GM19035 (cell line): ENCODE data around the gene SDK2.

ENCODE experiments used
- ATAC-seq: cut with Tn5 transposase; IDR thresholded peaks from one replicate; pipeline ENCODE4 v1.9.1; 2021; ENCODE audit not compliant: unreplicated experiment

SDK2 gene

GRCh38 chr17:73544333-73544732 lies 99.9 kb downstream of the SDK2 start:
- no peak for ATAC-seq

DNA sequence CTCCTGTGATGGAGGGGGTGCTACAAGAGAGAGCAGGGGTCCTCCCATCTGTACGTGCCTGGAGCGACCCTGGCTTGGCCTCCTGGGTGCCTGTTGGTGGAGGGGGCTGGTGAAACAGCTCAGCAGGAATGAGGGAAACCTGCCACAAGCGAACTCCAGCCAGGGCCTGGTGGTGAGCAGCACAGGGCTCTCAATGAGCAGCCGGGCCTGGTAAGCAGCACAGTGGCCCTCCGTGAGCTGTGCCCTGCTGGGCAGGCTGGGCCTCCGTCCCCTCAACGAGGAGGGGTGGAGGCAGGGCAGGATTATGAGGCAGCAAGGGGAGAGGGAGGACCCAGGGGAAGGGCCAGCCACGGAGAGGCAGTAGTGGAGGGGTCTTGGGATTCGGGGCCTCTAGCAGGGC lies 101.9 kb downstream of the SDK2 start:
- ATAC-seq: no peak

GRCh38 chr17:73541561-73541981 lies 102.7 kb downstream of the SDK2 start:
- ATAC-seq: no peak

DNA sequence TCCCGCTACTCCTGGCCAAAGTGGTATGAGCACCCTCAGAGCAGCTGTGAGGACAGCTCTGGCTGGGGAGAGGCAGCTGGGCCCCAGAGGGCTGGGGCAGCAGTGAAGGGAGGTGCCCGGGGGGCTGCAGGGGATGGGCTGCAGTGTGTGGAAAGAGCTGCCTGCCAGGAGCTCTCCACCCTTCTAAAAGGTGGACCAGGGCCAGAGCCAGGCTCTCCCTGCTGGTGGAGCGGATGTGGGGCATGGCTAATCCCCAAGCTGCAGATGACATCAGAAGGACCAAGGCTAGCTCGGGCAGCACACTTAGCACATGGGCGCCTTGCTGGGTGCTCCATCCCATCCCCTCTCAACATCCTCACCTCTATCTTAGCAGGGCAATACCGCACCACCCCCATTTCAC lies 103.1 kb downstream of the SDK2 start:
- no peak for ATAC-seq

DNA sequence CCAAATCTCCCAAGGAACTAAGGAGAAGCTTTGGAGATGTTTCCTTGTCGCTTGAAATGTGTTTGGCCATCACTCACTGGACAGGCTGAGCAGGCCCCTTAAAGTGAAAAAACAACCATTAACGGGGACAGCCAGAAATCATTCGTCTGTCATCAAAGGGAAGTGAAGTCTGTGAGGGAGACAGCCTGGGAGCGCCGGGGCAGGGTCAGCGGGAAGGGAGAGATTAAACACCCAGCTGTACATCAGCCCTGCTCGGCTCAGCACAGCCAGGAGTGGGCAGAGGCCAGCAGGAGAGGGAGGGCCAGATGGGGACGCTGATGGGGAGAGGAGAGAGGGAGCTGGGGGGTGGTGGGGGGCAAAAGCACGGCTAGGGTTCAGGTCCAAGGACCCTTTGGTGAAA lies 105.1 kb downstream of the SDK2 start:
- ATAC-seq: no peak

DNA sequence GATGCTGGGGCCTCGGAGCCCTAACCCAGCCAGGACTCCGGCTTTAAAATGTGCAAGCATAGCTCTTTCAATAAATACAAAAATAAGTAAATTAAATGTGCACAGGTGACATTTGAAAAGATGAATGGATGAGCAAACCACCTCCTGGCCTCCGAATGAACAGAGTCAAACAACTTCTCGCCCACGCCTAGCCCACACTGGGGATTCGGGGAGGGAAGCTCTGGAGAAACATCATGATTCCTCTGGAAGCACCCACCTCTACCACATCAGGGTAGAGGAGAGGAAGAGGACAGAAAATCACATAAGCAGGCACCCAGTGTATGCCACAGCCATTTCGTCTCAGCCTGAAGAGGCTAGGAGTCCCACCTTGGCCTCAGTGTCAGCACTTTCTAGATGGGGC lies 105.8 kb downstream of the SDK2 start:
- ATAC-seq: no peak

DNA sequence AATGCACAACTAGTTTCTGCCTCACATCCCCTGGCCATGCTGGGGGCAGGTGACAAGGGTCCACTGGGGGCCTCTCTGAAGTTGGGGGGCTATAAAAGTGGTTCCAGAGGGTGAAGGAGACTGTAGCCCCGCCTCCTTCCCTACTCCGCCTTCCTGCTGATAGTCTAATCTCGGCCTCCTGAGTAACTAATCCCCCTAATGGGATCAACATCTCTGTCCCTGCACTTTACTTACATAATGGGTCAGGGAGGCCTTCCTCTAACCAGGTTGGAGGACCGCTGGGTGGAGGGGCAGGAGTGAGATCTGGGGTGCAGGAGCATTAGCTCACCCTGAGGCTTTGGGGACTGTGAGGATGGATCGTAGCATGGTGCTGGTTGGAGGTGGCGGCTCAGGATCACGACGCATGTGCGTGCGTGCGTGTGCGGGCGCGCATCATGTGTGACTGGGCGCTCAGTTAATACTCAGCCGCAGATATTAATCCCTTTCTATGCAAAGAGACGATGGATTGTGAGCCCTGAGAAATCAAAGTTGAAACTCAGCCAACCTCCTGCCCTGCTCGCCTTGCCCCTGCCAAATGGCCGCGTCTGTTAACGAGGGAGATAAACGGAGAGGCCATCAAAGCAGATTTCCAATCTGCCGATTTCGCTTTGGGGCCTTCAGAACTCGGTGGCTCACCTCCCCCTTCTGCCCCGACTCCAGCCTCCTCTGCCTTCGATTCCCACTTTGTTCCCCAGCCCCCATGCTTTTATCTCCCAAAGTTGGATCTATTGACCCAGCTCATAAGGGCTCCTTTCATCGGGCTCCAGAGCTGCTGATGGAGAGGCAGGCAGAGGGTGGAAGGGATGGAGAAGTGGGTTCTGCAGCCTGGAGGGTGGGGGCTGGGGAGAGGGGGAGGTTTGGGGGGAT lies 107.3 kb downstream of the SDK2 start:
- ATAC-seq: no peak

- ATAC-seq: no peak
These were observed 108.5 kb downstream of the SDK2 start for GRCh38 chr17:73535746-73536145.

DNA sequence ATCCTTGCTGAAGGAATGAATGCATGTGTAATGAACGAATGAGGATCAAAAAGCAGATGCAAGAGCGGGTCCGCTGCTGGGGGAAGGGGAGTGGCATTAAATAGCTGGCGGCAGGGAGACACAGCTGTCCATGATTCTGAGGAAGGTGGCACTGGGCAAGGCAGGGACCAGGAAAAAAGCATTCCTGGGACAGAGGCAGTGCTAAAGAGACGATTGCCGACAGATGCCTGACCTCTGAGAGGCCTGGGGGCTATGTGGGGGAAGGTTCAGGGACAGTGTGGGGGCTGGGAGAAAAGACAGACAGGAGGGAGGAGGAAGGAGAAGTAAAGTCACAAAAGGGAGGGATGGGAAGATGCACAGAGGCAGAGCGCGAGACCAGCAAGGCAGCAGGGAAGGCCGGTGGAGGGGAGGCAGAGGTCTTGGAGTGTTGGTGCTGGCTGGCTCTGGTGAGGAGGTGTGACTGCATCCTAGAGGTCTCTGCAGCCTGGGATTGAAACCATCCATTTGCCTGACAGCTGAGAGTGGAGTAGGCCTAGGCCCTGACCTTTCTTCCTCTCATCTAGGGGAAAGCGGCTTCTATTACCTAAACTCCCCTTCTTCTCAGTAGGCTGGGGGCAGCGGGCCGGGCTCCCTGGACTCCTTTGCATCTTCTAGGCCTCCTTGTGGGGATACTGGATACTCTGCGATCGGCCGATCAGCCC lies 109.9 kb downstream of the SDK2 start:
- ATAC-seq: no peak

GRCh38 chr17:73533781-73534180 lies 110.5 kb downstream of the SDK2 start:
- ATAC-seq: no peak

GRCh38 chr17:73533127-73533526 lies 111.1 kb downstream of the SDK2 start:
- ATAC-seq: no peak

GRCh38 chr17:73532421-73532901 lies 111.8 kb downstream of the SDK2 start:
- ATAC-seq: no peak

DNA sequence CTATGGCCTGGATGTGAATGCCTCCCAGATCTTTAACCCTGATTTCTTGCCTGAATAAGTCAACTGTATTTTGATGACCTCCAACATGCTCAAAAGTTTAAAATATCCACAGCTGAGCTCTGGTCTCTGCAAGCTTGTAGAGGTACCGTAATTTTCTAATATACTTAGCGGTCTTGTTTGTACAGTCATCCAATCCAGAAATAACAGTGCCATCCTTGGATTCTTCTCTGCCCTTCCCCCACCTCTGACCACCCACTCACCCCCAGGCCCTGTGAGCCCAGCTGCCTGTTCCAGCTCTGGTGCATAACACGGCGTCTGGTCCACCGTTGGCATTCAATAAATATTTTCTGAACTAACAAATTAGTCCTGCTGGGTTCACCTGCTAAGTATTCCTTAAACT lies 113.1 kb downstream of the SDK2 start:
- ATAC-seq: no peak

DNA sequence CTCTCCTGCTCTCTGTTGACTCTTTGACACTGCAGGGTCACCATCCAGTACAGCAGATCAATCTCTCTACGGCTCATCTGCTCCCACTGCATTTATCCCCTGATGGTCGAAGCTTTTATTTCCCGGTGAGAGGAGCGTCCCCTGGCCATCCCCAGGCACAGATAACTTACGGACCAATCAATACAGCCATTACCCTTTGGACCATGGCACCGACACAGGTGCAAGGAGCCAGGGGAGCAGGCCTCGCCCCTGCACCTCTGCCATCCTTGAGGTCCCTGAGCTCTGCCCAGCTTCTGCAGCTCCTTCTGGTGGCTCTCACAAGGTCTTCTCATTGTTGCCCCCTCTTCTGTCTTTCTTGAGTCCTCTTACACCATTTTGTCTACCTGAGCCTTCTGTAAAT lies 115.6 kb downstream of the SDK2 start:
- ATAC-seq: no peak

DNA sequence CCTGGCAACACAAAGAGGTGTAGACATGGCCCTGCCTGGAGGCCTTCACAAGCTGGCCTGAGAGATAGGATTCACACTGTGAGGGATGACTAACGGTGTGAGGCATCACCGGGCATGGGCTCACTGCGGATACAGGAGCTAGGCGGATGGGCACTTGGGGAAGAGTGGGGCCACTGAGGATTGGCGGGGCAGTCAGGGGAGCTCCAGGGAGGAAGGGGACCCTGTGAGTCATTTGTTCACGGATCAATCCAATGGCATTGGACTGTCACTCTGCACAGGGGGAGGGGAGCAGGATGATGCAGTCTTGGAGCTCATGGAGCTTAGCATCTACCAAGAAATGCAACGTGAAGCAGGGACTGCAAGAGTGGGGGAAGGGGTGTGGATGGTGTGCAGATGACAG lies 117.3 kb downstream of the SDK2 start:
- ATAC-seq: no peak

- no peak for ATAC-seq
These were observed 119.1 kb downstream of the SDK2 start for GRCh38 chr17:73524941-73525679.

DNA sequence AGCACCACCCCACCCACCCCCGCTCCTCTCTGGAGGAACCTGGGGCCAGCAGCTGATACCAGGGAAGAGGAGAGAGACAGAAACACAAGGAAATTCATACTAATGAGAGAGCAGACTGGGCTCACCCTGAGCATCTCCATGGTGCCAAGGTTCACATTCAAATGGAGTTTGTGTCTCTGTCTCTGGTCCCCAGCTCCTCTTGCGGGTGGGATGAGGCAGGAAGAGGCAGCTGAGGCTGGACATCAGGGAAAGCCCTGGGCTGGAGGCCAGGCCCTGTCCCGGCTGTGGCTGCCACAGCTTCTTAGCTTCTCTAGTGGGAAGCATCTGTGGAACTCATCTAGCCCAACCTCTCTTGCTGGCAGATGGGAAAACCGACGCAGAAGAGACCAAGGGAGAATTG lies 121.5 kb downstream of the SDK2 start:
- no peak for ATAC-seq

DNA sequence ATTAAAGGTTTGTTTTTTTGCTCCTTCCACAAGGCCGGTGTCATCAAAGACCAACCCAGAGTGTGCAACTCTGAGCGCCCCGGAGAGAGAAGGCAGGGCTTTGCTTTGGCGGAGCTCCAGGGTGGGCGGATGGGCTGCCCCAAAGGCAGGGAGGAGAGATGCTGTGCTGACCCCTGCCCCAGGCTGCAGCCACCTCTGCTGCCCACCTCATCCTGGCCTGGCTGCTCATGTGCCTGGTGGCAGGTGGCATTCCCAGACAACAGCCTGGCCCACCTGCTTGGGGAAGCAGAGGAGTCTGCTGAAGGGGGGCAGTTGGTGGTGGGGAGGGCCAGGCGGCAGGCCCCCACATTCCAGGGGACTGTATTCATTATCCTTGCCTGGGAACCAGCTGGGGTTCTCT lies 122.1 kb downstream of the SDK2 start:
- no peak for ATAC-seq

GRCh38 chr17:73521376-73521775 lies 122.9 kb downstream of the SDK2 start:
- no peak for ATAC-seq

- ATAC-seq: no peak
These were observed 123.9 kb downstream of the SDK2 start for GRCh38 chr17:73520369-73520761.

DNA sequence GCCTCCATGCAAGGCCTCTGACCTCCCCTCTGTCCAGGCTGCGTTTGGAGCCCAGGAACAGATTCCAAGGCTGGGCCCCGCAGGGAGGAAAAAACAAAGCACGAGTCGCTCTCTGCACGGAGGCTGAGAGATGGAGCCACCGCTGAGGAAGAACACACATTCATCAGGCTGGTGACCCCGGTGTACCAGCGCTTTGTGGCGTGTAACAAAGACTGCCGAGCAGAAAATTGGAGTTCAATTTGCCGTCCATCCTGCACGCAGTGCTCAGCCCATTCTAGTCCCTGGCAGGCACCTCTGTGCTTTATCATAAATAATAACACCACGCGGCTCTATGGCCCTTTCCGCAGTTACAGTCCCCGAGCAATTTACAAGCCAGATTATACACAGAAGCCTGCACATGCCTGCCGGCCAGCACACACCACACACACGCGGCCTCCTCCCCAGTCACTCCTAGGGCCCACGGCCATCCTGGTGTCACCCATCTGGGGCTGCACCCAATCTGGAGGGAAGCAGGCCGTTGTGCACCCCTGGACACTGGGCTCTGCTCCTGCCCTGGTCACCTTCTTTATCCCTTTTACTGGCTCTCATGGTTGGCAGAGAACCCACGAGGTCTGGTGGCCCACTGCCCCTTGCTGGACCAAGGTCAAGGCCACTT lies 124.4 kb downstream of the SDK2 start:
- no peak for ATAC-seq
